GM18870 (cell line): ENCODE data around the gene ANGPT4.

Experiments
- ATAC-seq: cut with Tn5 transposase; IDR thresholded peaks from one replicate; pipeline ENCODE4 v1.9.1; 2021; ENCODE audit warnings: moderate library complexity; ENCODE audit not compliant: unreplicated experiment

ANGPT4 gene

DNA sequence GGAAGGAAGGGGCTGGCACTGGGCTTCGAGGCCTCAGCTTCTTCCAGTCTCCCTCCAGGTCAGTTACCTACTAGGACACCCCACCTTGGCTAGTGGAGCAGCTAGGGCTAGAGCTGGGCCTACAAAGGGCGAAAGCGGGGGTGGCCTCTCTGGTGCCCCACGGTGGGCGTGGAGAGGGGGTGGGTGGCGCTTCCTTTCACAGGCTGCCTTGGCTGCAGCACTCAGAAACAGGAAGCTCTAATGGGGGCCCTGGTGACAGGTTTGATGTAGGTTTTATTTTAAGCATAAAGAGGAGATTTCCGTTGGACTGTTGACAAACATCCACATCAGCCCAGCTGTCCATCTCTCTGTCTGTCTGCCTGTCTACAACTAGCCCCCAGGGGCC, 69.2 kb downstream of the ANGPT4 start:
- no peak for ATAC-seq

DNA sequence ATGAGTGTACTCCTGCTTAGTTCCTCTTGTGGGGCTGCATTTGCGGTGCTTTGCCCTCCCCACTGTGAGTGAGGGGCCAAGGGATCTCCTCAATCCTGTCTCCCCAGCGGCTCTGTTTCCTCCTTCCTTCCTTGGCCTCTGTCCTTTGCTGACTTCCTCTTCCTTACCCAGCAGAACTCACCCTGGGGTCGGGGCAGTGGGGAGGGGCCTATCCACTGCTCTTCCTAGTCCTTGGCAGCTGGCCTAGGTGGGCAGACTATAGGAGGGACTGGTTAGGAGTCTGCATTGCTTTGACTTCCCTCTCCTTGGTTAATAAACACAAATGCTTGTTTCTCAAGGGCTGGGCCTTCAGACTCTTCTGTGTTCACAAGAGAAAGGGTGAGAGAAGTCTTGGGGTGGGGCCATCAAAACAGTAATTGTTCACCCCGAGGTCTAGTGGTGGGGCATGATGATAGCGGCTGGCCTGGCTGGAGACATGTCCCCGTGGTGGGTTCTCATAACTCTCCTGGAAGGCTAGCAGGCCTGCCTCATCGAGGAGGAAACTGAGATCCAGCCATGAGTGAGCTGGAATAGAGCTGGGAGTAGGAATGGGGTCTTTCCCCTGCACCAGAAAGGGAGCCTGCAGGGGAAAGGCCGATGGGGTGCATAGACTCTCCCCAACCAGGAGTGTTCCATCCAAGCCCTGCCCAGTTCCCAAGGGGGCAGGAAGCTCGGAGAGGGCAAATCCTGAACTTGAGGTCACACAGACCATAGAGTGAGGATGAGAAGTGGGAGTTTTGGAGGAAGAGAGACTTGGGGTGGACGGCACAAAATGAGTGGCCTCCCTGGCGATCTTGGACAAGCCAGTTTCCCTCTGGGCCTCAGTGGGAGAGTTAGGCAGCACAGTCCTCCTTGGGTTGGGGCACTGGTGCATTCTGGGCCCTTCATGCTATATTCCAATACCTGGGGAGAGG, 69.9 kb downstream of the ANGPT4 start:
- no peak for ATAC-seq

DNA sequence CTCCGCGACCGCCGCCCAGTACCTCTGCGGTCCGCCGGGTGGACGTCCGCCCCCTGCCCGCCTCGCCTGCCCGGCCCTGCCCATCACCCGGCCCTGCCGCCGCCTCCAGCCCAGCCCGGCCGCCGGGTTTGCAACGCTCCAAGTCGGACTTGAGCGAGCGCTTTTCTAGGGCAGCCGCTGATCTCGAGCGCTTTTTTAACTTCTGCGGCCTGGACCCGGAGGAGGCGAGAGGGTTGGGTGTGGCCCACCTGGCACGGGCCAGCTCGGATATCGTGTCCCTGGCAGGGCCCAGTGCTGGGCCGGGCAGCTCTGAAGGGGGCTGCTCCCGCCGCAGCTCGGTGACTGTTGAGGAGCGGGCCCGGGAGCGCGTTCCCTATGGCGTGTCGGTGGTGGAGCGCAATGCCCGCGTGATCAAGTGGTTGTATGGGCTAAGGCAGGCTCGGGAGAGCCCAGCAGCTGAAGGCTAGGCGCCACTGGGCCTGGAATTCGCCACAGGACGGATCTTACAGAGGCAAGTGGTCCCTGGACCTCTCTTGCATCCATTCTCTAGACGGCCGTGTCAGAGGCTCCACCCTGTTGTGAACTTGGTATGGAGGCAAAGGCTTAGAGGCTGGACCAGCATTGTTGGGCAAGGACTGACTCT, 70.8 kb downstream of the ANGPT4 start:
- ATAC-seq, result no peak

DNA sequence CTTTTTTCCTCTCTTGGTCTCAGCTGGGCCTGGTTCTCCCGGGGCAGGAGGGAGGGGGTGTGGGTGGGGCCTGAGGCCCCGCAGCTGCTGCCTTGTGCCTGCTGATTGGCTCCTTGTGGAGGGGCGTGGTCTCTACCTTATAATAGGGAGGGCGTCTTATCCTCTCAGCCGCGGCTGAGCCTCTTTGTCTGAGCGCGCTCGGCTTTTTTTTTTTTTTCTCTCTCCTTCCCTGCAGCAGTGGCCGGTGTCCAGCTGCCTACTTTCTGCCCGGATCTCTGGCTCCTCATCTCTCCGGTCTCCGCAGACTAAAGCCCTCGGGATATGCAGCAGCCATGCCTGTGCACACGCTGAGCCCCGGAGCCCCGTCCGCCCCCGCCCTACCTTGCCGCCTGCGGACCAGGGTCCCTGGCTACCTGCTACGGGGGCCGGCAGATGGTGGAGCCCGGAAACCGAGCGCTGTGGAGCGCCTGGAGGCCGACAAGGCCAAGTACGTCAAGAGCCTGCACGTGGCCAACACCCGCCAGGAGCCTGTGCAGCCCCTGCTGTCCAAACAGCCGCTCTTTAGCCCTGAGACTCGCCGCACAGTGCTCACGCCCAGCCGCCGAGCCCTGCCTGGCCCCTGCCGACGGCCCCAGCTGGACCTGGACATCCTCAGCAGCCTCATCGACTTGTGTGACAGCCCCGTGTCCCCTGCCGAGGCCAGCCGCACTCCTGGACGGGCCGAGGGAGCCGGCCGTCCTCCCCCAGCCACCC, 71.5 kb downstream of the ANGPT4 start:
- peak; percentile 89 for ATAC-seq

DNA sequence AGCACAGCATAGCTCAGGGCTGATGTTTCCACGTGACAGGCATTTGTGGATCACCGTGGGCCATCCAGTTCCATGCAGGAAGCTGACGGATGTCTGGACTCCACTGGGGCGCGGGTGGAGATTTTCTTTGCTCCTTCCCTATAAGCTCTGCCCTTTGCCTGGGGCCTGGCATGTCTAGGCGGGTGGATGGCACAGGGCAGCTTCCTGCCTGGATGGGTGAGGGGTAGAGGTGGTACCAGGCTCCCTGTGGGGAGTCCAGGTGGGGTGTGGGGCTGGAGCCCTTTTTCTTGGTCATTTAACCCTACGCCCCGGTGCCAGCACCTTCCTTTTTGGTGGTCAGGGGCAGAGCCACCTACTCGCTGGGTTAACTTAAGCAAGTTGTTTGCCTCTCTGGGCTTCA, 72.2 kb downstream of the ANGPT4 start:
- ATAC-seq, result no peak

DNA sequence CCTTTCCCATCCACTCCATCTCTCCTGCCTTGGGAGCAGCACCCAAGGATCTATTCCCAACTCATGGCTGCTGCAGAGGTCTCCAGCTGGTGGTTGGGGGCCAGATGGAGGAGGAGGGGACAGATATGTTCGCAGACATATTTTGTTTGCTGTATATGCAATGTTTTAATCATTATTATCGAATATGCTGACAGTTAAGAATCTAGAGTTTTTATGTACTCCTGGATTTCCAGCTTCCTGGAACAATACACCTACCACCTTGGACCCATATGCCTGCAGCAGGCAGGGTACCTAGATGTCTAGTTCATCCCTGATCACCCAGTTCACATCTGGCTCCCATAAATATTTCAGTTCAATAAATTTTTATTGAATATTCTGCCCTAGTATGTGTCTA, 73.6 kb downstream of the ANGPT4 start:
- no peak for ATAC-seq

DNA sequence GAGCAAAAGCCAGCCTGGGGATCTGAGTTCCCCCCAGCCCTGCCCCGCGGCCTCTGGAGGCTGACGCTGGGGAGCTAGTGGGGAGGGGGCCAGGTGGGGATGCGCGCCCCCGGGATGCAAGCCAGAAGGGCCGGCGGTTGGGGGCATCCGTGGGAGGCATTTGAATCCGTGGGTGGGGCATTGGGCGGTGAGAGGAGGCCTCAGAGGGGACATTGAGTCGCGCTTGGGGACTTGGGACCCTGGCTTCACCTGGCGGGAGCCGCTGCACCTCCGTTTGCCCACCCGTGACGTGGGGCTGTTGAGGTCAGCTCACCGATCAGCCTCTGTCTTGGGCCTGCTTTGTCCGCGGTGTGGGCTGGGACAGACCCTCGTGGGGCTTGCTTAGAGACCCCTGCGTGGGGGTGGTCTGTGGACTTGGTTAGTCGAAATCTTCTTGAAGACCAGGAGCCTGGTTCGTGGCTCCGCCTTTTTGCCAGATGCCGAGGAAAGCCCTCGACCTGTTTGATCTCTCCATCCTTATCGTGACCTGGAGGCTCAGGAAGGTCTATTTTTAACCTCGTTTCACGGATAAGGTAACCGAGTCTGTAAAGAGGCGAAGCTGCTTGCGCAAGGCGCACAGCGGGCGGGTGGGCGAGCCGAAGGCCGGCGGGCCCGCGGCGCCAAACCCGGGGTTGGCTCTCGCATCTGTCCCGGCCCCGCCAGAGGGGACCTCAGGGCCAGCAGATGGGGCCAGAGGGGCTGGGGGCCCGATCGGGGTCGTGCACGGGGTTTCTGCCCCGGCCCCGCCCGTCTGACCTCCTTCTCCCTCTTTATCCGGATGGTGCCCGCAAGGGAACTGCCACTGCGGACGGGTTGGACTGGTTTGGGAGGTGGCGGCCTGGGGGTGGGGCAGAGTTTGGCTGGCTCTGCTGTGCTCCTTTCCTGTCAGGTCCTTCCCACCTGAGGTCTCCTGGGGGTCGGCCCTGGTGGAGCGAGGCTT, 74.3 kb downstream of the ANGPT4 start:
- ATAC-seq, result no peak

DNA sequence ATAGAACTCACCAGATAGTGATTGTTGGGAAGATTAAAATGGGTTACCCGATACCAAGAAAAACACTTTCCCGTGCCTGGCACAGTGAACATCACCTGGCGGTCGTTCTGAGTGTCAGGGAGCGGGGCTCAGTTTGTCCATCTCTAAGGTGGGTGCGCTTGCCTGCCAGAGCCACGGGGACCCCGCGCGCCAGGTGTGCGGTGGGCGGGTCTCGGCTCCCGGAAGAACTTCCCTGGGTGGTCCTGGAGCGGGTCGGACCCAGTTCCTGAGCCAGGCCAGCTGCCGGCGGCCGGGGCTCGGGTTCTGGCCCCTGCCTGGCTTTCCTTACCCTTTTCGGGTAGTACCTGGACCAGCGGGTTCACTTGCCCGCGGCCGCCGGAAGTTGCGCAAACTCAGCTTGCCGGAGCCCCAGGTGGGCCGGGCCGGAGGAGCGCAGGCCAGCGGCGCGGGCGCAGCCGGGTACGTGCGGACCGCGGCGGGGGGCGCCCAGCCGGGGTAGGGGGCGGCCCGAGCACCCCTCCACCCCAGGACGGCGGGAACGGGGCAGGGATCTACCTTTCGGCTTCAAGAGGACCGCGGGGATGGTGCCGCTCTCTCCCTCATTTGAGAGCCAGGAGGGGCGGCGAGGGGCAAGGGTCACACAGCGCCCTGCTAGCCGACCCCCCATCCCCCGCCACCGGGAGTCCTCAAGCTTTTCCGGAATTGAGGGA, 75.1 kb downstream of the ANGPT4 start:
- ATAC-seq, result no peak

DNA sequence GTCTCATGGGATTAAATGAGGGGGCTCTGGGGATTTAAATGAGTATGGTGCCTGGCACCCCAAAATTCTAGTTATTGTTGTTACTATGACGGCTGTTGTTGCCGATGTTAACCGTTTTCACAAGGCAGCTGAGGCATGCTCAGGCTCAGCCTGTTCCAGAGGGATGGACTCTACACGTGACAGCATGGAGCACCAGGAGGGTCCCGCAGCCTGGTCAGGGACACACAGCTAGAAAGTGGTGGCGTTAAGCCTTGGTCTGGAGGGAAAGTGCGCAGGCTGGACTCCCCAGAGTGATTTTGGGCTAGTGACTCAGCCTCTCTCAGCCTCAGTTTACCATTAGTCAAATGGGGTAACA, 75.7 kb downstream of the ANGPT4 start:
- no peak for ATAC-seq

DNA sequence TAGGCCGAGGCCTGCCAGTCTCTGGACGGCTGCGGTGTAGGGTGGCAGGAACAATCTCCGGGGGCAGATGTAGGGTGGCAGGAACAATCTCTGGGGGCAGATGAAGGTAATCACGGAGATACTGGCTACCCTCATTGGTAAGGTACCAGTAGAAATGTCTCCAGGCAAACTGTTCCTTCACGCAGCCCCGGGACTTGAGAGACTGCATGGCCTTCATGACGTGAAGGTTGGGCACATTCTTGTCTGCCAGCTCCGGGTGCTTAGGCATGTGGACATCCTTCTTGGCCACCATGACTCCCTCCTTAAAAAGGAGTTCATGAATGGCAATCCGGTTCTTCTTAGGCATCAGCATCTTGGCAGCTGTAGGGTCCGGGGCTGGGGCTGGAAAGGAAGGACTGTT, 76.5 kb downstream of the ANGPT4 start:
- ATAC-seq, result no peak

DNA sequence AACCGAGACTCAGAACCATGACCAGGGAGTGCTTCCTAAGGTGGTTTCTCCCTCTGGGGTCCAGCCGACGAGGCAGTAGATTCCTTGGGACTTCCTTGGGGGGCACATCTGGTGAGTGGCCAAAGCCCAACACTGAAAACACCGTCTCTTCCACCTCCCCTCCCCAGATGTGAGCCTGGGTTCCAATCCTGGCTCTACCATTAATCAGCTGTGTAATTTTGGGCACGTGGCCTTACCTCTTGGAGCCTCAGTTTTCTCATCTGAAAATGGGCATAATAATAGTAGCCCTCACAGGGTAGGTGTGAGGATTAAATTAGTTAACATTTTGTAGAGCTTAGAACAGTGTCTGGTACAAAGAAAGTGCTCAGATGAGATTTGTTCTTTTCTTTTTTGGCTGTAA, 77.1 kb downstream of the ANGPT4 start:
- no peak for ATAC-seq

DNA sequence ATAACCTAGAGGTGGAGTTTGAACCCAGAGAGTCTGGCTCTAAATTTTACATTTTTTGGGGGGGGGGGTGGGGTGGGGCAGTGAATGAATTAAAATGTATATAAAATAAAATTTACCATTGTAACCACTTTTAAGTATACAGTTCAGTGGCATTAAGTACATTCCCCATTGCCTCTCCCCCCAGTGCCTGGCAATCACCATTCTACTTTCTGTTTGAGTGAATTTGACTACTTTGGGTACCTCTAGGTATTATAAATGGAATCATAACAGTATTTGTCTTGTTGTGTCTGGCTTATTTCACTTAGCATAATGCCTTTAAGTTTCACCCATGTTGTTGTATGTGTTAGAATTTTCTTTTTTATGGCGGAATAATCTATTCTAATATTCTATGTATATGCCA, 79.9 kb downstream of the ANGPT4 start:
- no peak for ATAC-seq

DNA sequence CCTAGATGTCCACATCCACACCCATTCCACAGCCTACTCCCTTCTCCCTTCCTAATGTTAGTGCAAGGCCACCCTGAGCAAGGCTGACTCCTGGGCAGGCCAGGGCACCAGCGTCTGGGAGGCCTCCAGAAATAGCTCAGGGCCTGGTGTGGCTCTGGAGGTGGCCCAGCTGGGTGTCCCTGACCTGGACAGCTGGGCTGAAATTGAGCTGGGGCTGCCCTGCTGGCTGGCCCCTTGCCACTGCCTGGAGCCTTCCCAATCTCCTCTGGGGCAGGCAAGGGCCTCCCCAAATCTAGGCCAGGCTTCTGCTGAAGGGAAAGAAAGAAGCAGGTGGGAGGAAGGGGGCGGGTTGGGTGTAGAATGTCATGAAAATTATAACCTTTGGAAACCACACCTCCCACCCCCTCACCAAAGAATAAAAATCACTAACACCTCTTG, 80.5 kb downstream of the ANGPT4 start:
- no peak for ATAC-seq

DNA sequence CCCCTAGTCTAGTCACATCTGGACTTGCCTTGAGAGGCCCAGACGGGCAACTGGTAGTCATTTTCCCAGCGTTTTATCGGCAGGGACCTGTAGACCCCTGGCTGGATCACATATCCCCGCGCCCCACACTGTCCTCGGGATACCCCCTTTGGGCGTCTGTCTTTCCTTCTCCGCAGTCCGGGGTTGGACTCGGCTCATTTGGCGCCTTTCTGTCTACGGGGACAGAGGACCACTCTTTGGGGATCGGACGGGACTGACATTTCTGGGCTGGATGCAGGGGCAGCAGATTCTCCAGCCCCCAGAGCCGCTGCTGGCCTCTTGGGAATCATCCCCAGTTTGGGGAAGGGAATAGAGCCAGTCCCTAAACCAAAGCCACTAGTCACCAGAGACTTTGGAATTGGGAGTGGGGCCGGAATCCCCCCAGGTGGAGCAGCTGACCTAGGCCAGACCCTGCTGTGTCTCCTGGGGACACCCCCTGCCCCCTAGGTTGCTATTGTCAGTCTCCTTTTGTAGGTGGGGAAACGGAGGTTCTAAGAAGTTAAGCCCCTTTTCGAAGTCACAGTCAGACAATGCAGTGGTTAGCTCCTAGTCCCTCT, 81.9 kb downstream of the ANGPT4 start:
- ATAC-seq, result no peak

DNA sequence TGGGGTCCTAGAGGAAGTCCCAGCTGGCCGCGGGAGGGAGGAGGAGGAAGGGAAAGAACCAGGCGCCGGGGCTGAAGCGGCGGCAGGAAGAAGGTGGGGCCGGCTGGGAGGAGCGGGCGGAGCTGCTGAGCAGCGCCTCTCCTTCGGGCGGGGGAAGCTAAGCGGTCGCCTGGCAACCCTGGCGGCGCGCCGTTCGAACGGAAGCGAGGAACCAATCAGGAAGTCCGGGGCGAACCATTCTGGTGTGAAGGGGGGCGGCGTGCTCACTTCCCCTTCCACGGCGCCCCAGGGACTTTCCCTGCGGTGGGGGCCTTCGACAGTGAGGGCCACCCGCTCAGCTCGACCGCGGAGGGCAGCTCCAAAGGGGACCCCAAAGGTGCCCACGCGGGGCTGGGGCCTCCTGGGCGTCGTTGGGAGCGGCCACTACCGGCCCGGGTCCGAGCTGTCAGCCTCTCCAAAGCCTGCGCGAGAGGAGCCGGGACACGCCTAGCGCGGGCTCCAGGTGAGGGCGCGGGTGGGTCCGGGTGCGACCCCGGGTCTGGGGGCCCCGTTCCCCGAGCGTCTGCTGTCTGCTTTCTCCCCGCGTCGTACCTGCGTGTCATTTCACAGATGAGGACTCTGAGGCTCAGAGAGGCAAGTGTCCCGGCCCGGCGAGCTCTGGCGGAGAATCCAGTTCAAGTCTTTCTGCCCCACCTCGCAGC, 82.5 kb downstream of the ANGPT4 start, which contains the start of gene FAM110A:
TSS of gene FAM110A (plus strand) at position 266 of the 701 bp plus-strand sequence. CDS start 11,090 bp downstream, outside the sequence.
- peak; percentile 87 for ATAC-seq

DNA sequence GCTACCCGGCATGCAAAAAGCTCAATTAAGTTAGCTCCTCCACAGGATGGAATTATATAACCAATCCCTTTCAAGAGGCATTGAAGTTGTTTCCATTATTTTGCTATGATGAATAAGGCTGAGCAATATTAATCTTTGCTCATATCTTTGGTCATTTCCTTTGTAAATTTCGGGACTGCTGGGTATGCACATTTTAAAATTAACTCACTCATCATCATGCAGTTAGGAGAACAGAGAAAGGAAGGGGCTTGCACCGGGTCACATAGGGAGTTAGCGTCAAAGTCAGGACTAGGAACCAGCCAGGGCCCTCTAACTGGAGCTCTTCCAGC, 83.0 kb downstream of the ANGPT4 start:
- no peak for ATAC-seq

DNA sequence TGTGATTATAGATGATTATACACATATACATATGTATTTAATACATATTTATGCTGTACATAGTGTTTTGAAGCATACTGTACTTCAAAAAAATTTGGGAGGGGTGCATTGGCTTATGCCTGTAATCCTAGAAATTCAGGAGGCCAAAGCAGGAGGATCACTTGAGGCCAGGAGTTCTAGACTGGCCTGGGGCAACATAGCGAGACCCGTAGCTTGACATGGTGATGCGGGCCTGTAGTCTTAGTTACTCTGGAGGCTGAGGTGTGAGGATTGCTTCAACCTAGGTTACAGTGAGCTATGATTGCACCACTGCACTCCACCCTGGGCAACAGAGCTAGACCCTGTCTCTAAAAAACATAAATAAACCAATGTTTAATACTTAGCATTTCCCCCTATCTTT, 84.2 kb downstream of the ANGPT4 start:
- no peak for ATAC-seq

DNA sequence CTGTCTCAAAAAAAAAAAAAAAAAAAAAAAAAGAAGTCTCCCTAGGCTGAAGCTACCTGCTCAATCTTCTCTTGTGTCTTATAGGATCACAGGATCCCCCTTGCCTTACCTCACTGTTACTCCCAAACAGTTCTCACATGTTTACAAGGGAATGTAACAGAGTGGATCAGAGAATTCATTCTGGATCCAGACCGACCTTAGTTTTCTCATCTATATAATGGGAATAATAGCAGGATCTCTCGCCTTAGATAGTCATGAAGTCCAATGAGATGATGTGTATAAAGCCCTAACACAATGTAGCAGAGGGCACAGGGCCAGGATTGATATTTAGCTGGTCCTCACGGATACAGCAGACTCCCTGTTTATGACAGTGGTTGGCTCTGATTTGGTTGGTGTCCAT, 84.9 kb downstream of the ANGPT4 start:
- ATAC-seq, result no peak

DNA sequence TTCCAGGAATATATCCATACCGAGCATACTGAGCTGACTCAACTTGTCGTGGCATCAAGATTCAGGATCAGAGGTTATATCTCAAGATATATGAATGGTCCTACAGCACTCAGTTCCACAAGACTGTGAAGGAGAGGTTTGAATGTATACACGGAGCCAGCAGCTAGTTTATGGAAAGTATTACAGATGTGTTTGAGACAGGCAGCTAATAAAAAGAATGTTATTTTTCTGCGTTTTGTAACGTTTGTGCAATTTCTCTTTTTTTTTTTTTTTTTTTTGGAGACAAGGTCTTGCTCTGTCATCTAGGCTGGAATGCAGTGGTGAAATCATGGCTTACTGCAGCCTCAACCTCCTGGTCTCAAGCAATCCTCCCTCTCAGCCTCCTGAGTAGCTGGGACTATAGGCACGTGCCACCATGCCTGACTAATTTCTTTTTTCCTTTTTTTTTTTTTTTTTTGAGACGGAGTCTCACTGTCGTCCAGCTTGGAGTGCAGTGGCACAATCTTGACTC, 86.1 kb downstream of the ANGPT4 start:
- ATAC-seq, result no peak
